Natural killer cell treated with Interleukin-12 subunit alpha and Interleukin-12 subunit beta and Interleukin-15 and Interleukin-18, amount 100 ng/mL, for 72 hours (primary cell): ENCODE results near the gene GABRR3. TPM values are rescaled to one million over a fixed set of nuclear protein-coding genes. Genes with fewer than 3 reads are reported as not detected.

Source experiments
- ATAC-seq, 2 donors: fragments of 150-1000 bp; cut with Tn5 transposase in 1 of 2; sonication (Bioruptor Pico), chemical (Tn5 transposase) in 1 of 2; 2 replicates each; pipeline ENCODE4 v1.10.0; 2021
- DNase-seq: peaks from one replicate; pipeline ENCODE4 v3.0.0; 2022; ENCODE audit warnings: low spot score
- H3K27ac Mint-ChIP-seq, 2 donors: 1 replicate in 1 of 2; 2 replicates in 1 of 2; pipeline ENCODE4 v1.8.0; 2022; ENCODE audit warnings: mixed read lengths in 2 of 2, mild to moderate bottlenecking in 1 of 2, moderate library complexity in 1 of 2
- H3K27me3 Mint-ChIP-seq, 2 donors: 1 replicate in 1 of 2; 2 replicates in 1 of 2; pipeline ENCODE4 v1.8.0; 2022; ENCODE audit warnings: mixed read lengths in 2 of 2
- H3K36me3 Mint-ChIP-seq: one replicate; pipeline ENCODE4 v1.8.0; 2022; ENCODE audit warnings: mixed read lengths
- H3K4me1 Mint-ChIP-seq, 2 donors: 1 replicate in 1 of 2; 2 replicates in 1 of 2; pipeline ENCODE4 v1.8.0; 2022; ENCODE audit warnings: low read depth in 2 of 2, mixed read lengths in 2 of 2, mild to moderate bottlenecking in 1 of 2
- H3K4me3 Mint-ChIP-seq: one replicate; pipeline ENCODE4 v1.8.0; 2022; ENCODE audit warnings: mixed read lengths
- H3K9me3 Mint-ChIP-seq: 2 replicates; pipeline ENCODE4 v1.8.0; 2022; ENCODE audit warnings: mixed read lengths
- total RNA-seq, 2 donors: library from RNA; stranded (reverse); gene quantifications; one replicate each; pipeline ENCODE4 v1.2.3, GENCODE V29; 2022

The GABRR3 gene
- total RNA-seq, 2 donors from 2014 or later, result not detected

DNA sequence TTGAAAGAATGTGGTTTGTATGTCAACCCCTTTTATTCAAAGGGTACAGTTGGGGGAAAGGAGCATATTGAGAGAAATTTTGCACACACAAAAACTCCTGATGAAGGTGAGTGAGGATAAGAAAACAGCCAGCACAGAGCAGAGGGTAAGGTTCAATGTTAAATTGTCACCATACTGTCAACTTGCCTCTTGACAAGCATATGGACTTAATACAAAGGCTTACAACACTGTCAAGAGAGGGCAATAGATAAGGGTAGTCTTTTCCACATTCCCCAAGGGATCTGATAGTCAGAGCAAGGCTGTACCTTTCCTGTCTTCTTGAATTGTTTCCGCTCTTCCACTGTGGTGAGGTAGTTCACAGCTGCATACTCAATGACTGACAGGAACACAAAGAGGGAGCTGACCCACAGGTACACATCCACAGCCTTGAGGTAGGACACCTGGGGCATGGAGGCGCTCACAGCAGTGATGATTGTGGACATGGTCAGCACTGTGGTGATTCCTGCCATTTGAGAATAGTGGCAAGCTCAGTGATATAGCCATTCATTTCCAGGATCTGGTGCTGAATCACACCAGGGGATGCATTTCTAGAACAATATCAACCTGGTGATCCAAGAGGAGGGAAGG, 42.5 kb downstream of the GABRR3 start:
- no peaks in the 10 kb centered on the region for H3K36me3 Mint-ChIP-seq
- ATAC-seq (no peak), DNase-seq (no peak)
- H3K9me3 Mint-ChIP-seq, result no peaks in the 10 kb centered on the region
- no peak overlapping the region for H3K27ac Mint-ChIP-seq
- peaks cover 9 to 30% of the 10 kb centered on the region in 2 donors for H3K27me3 Mint-ChIP-seq
- H3K4me1 Mint-ChIP-seq, result peaks cover 0 to 7% of the 10 kb centered on the region in 2 donors
- H3K4me3 Mint-ChIP-seq, result no peak overlapping the region

DNA sequence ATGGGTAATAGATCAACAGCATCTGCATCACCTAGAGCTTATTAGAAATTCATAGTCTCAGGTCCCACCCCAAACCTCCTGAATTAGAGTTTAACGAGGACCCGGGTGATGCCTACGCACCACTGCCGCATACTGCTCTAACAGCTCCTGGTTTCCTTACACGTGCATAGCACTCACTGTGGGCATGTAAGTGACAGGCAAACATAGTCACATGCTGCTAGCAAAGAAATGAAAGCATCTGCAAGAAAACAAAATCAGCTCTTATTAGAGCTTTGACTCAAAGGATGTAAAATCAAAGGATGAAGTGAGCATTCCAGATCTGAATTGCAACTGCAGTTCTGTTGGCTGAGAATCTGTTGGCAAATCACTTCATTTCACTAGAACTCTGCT, 43.8 kb downstream of the GABRR3 start:
- peaks cover 6 to 22% of the 10 kb centered on the region in 2 donors for H3K27me3 Mint-ChIP-seq

DNA sequence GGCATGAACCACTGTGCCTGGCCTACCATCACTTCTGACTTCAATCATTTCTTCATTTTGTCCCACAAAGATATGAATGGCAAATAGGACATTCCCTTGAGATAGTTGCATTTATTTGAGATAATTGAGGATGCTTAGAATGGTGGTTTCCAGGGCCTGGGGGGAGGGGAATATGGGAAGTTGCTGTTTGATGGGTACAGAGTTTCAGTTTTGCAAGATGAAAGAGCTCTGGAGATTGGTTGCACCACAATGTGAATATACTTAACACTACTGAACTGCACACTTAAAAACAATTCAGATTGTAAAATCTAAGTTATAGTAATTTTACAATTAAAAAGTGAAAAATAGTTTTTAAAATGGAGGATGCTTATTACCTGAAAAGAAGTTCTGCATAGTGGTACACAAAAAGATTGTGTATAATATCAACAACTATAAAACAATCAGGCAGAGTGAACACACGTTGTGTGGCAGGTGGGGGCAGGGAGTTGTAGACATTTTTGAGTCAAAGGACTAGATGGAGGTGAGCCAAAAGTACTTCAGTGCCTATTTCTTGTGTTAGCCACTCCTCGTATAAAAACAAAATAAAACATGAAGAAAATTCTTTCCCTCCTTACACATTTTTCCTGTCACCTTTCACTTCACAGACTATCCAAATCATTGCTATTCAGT, 44.4 kb downstream of the GABRR3 start:
- DNase-seq, result no peak
- no peaks in the 10 kb centered on the region for H3K9me3 Mint-ChIP-seq
- H3K4me3 Mint-ChIP-seq, result no peak overlapping the region
- H3K27me3 Mint-ChIP-seq, result peaks cover 6 to 22% of the 10 kb centered on the region in 2 donors
- H3K4me1 Mint-ChIP-seq, result peaks cover 0 to 7% of the 10 kb centered on the region in 2 donors
- no peaks in the 10 kb centered on the region for H3K36me3 Mint-ChIP-seq
- no peak for ATAC-seq
- no peak overlapping the region for H3K27ac Mint-ChIP-seq

More for the DNA sequence above, 43.8 kb downstream of the GABRR3 start:
- ATAC-seq (no peak), DNase-seq (no peak)
- Mint-ChIP-seq H3K4me3 (no peak overlapping the region), H3K36me3 (no peaks in the 10 kb centered on the region), H3K9me3 (no peaks in the 10 kb centered on the region), H3K27ac (no peak overlapping the region), H3K4me1 (peaks cover 0 to 7% of the 10 kb centered on the region in 2 donors)

DNA sequence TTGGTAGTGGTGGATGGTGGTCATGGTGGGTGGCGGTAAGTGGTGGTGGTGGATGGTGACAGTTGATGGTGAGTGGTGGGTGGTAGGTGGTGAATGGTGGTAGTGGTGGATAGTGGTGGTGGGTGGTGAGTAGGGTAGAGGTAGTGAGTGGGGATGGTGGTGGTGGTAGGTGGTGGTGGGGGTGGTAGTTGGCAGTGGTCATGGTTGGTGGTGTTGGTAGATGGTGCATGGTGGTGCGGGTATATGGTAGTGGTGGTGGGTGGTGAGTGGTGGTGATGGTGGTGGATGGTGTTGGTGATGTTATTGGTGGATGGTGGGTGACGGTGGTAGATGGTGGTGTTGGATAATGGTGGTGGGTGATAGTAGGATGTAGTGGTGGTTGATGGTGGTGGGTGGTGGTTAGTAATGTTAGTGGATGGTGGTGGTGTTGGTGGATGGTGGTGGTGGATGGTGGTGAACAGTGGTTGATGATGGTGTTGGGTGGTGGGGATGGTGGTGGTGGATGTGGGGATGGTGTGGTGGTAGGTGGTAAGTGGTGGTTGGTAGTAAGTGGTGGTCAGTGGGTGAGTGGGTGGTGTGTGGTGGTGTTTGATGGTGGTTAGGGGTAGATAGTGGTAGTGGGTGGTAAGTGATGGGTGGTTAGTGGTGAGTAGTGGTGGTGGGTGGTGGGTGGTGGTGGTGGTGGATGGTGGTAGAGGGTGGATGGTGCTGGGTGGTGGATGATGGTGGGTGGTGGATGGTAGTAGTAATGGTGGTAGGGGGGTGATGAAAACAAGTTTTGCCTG, 46.1 kb downstream of the GABRR3 start:
- Mint-ChIP-seq H3K36me3 (no peaks in the 10 kb centered on the region), H3K9me3 (no peaks in the 10 kb centered on the region), H3K27me3 (peaks cover 8 to 18% of the 10 kb centered on the region in 2 donors), H3K27ac (no peak overlapping the region), H3K4me3 (no peak overlapping the region), H3K4me1 (peaks cover 0 to 7% of the 10 kb centered on the region in 2 donors)
- DNase-seq (no peak), ATAC-seq (peak in 1 of 2 donors; percentile 54)

DNA sequence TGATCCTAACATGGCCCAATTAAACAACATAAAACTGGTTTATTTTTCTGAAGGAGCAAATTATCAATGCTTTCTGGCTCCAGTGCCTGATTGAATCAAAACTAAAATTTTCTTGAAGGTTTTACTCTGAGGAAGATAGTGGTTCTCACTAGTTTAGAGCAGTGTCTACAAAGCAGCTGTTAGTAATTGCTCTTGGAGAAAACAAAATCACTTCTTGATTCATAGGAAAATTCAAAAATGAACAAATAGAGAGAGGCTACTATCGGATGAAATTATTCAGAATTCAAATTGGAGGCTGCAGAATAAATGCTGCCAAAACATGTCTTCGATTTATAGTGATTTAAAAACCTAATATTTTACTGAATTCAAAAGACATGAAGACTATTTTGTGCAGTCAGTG, 47.8 kb downstream of the GABRR3 start:
- peaks cover 1 to 6% of the 10 kb centered on the region in 2 donors for H3K27me3 Mint-ChIP-seq
- H3K9me3 Mint-ChIP-seq, result no peaks in the 10 kb centered on the region
- ATAC-seq (no peak), DNase-seq (no peak)
- no peaks in the 10 kb centered on the region for H3K36me3 Mint-ChIP-seq
- peaks cover 0 to 7% of the 10 kb centered on the region in 2 donors for H3K4me1 Mint-ChIP-seq
- H3K27ac Mint-ChIP-seq, result no peak overlapping the region
- H3K4me3 Mint-ChIP-seq, result no peak overlapping the region

DNA sequence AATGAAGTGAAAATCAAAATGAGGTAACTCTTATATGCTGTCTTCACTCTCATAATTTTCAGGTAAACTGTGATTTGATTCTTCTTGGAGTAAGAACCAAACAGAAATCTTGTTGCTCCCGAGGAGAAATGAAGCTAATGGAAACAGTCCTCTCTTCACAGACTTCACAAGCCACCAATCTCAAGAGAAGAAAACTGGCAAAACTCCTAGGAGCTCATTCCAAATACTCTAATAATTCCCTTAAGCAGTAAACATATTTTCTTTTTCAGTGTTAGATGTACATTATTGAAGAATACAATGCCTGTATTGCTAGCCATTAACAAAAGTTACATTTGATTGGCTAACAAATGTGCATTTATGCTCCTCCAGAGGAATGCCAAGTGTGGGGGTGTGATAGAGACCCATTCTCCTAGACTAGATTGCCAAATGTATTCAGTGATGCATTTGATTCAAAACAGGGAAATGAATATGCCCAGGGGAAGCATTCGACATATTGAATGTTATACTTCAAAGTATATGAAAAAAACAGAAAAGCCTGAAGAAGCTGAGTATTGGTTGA, 51.1 kb downstream of the GABRR3 start:
- Mint-ChIP-seq H3K36me3 (no peaks in the 10 kb centered on the region), H3K4me3 (no peak overlapping the region), H3K4me1 (peaks cover 0 to 3% of the 10 kb centered on the region in 2 donors), H3K27ac (no peak overlapping the region), H3K27me3 (peaks cover 0 to 2% of the 10 kb centered on the region in 2 donors), H3K9me3 (no peaks in the 10 kb centered on the region)
- ATAC-seq (no peak), DNase-seq (no peak)

DNA sequence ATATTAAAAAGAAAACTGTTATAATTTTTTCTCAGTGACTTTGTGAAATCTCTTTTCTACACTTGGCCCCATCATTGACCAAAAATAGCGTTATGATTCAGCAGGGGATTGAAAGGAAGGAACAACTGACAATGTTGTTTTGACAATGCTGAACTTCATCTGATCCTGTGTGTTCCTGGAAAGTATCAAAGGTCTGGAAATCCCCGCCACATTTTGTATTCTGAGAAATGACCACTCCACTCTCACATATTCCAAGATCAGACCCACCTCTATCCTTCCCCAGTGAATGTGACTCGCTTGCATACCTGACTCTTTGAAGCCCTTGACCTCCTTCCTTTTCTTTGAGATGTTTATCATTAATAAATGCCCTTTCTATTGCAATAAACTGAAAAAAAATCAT, 53.2 kb downstream of the GABRR3 start:
- DNase-seq (no peak), ATAC-seq (peak in 1 of 2 donors; percentile 41)
- Mint-ChIP-seq H3K36me3 (no peaks in the 10 kb centered on the region), H3K9me3 (no peaks in the 10 kb centered on the region), H3K27ac (no peak overlapping the region), H3K4me3 (no peak overlapping the region), H3K4me1 (no peaks in the 10 kb centered on the region), H3K27me3 (peaks cover 0 to 2% of the 10 kb centered on the region in 2 donors)

DNA sequence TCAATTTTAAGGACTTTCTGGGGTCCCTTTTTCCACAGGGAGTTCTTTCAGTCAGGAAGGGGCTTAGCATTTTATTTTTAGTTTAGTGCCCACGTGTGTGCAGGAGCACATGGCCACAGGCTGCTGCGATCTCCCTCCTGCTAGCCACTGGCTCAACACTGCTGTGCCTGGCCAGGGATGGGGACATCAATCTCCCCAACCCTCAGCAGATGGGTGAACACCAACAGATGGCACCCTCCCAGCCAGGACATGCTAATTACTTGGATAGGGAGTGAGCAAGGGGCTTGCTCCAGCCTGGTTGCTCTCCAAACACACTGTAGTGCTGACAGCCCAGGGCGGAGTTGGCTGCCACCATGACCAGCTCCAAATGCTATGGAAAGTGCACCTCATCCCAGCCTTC, 55.5 kb downstream of the GABRR3 start:
- DNase-seq, result no peak
- no peaks in the 10 kb centered on the region for H3K27me3 Mint-ChIP-seq
- no peak overlapping the region for H3K27ac Mint-ChIP-seq
- ATAC-seq, result no peak
- H3K9me3 Mint-ChIP-seq, result no peaks in the 10 kb centered on the region
- H3K4me1 Mint-ChIP-seq, result no peaks in the 10 kb centered on the region
- H3K4me3 Mint-ChIP-seq, result no peak overlapping the region
- H3K36me3 Mint-ChIP-seq, result no peaks in the 10 kb centered on the region

DNA sequence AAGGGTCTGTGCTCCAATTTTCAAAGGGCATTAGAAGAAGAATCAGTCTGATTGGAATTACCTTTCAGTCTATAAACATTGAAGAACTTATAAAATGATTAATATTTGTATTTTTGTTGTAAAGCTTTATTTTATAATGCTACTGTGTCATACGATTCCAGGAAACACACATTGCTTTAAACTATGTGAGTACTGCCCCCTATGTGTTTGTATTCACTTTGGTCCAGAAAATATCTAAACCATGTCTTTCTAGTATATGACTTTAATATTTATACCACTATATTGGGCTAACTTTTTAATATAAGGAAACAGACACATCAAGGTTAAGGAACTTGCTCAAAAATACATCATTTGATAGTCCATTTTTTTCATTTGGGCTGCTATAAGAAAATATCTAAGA, 59.6 kb downstream of the GABRR3 start:
- Mint-ChIP-seq H3K27ac (no peak overlapping the region), H3K9me3 (no peaks in the 10 kb centered on the region), H3K4me1 (peaks cover 14 to 15% of the 10 kb centered on the region in 2 donors)

DNA sequence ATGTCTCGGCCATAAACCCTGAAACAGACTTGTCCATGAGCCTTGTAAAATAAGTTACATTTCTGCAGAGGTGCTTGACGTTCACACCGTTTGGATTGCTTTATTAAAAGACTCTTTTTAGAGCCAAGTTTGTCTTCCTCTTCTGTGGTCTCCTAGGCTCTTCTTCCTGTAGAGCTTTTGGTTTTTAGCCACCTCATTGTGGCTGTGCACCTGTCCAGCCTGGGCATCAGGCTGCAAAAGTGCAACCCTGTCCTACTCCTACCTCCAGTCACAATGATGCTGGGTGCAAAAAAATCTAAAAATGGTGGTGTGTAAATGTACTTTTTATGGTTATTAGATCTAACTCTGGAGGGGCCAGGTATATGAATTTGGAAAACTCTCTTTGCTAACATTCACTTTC, 60.1 kb downstream of the GABRR3 start:
- peaks cover 18 to 20% of the 10 kb centered on the region in 2 donors for H3K4me1 Mint-ChIP-seq
- H3K9me3 Mint-ChIP-seq, result no peaks in the 10 kb centered on the region
- H3K4me3 Mint-ChIP-seq, result no peak overlapping the region
- H3K27me3 Mint-ChIP-seq, result no peaks in the 10 kb centered on the region
- ATAC-seq (no peak), DNase-seq (no peak)
- H3K27ac Mint-ChIP-seq, result no peak overlapping the region
- H3K36me3 Mint-ChIP-seq, result no peaks in the 10 kb centered on the region

More for the DNA sequence above, 59.6 kb downstream of the GABRR3 start:
- Mint-ChIP-seq H3K27me3 (no peaks in the 10 kb centered on the region), H3K4me3 (no peak overlapping the region), H3K36me3 (no peaks in the 10 kb centered on the region)
- ATAC-seq (no peak), DNase-seq (no peak)

DNA sequence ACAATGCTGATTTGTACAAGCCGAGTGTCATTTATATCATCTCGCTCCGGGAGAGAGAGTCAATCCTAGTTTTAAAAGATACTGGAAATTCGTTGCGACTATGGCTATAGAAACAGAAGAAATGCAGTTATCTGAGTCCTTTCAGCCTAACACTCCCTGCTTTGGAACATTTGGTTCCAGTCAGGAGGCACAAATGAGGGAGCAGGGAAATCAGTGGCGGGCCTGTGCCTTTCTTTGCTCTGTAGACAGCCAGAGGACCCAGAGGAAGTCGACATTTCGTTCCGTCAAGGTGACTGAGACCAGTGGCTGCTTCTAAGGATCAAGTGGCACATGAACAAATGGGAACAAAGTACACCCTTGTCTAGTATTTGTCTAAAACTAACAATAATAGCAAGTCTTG, 62.1 kb downstream of the GABRR3 start:
- DNase-seq (no peak), ATAC-seq (no peak)
- Mint-ChIP-seq H3K4me1 (peaks cover 21 to 33% of the 10 kb centered on the region in 2 donors), H3K4me3 (peak overlapping the region; percentile 67), H3K9me3 (no peaks in the 10 kb centered on the region), H3K27ac (peak overlapping the region in 1 of 2 donors; percentile 37), H3K27me3 (no peaks in the 10 kb centered on the region), H3K36me3 (no peaks in the 10 kb centered on the region)

DNA sequence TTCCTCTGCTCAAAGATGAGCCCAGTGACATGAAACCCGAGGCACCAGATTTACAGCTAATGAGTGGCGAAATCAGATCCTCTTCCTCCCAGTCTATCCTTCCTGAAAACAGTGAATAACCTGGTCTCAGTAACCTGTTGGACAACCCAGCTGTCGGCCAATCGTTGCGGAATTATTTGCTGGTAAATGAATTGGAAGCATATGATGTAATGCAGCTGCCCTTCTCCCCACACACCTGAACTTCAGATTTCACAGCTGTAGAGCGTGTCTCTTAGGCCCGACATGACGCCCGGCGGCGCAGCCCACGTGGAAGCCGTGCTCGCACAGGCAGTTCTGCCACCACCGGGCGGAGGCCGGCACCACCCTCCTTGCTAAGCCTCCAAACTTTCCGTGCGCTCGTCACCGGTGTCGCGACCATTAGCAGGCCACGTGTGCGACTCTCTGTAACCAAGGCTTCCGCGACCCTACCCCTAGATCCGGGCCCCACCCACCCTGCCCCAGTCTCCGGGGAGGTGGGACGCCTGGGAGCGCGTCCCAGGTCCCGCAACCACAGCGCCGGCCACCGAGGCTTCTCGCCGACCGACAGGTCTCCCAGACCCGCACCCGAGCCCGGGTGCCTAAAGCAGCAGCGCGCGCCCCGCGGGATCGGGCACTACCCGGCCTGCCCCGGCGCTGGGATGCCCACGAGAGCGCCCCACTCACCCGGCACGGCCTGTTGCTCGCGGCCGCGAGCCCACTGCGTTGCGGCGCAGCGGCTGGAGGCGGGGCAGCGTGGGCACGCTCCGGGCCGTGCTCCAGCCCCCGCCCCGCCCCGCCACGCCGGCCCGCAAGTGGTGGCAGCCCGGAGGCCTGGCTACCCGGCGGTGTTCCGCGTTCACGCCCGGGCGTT, 63.2 kb downstream of the GABRR3 start, which contains the start of gene RIOX2:
Gene RIOX2 (minus strand): TSS at position 753 of the 889 bp plus-strand sequence. CDS start 4,838 bp downstream, outside the sequence.
- peaks cover 23 to 40% of the 10 kb centered on the region in 2 donors for H3K4me1 Mint-ChIP-seq

More for the DNA sequence above, 63.2 kb downstream of the GABRR3 start, which contains the start of gene RIOX2:
- no peaks in the 10 kb centered on the region for H3K27me3 Mint-ChIP-seq
- peak within 1 kb of the TSS; percentile 76 to 89 for H3K27ac Mint-ChIP-seq
- no peaks in the 10 kb centered on the region for H3K9me3 Mint-ChIP-seq
- H3K36me3 Mint-ChIP-seq, result peaks cover 2% of the 10 kb centered on the region
- peak within 1 kb of the TSS; percentile 97 for H3K4me3 Mint-ChIP-seq
- ATAC-seq (peak; percentile 95 to 96), DNase-seq (peak; percentile 80)
